Measurements from ENCODE around the gene ANAPC15.

The ANAPC15 gene

DNA sequence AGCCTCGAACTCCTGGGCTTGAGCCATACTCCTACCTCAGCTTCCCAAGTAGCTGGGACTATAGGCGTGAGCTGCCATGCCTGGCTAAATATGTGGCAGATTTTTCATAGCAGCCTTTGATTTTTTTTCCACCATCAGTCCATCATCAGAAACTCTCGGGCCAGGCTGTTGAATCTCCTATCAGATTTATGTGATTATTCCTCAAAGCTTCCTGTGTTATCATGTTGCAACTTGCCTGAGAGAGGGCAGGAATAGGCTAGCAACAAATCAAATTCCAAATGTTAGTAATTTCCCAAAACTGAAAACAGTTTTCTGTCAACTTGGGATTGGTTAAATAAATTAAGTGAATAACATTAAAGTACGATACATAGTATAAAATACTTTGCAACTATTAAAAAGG is 28.4 kb downstream of the ANAPC15 start:
- no peak for DNase-seq

DNA sequence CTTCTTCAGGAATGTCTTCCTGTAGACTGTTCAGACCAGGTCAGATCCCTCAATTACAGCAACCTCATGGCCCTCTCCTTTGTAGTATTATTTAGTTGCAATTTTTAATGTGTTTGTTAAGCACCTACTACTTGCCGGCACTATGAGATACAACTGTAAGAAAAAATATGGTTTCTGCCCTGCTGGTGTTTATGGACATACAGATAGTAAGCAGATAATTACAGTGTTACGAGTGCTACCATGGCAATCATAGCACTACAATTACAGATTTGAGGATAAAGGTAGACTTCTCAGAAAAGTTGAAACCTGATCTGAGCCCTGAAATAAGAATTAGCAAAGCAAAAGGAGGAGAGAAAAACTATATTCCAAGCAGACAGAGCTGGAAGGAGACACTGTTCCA is 29.1 kb downstream of the ANAPC15 start:
- DNase-seq = no peak

DNA sequence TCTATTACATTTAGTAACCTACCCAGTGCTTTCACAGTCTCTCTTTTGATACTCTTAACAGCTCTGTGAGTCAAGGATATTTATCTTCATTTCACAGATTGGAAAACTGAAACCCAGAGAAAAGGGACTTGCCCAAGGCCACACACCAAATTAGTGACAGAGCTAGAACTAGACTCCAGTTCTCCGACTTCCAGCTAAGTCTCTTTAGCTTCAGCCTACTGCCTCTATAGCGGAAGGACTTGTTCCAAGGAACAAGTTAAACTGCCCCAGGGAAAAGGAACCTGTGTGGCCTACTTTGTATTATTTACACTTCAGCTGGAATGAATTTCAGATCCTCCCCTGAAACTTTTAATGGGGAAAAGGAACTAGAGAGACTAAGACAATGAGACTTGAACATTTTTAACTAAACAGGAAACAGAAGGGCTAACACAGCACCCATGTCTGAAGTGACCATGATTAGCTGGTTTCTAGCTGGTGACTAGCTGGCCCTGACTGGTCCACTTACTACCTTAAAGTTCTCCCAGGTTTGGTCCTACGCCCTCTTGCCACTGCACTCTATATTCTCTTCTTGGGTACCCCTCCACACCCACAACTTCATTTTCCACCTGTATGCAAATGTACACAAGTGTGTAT is 30.6 kb downstream of the ANAPC15 start:
- DNase-seq = no peak

DNA sequence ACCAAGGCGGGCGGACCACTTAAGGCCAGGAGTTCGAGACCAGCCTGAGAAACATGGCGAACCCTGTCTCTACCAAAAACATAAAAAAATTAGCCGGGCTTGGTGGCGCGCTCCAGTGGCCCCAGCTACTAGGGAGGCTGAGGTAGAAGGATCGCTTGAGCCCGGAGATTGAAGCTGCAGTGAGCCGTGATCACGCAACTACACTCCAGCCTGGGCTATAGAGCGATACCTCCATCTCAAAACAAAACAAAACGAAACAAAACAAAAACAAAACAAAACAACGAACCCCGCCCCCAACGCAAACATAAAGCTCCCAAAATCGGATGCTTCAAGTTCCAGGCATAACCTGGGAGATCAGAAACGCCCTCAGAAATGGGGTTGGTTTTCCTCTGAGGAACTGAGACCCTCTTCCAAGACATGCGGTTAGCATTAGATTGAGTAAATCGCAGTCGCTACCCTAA is 31.3 kb downstream of the ANAPC15 start:
- DNase-seq = no peak

DNA sequence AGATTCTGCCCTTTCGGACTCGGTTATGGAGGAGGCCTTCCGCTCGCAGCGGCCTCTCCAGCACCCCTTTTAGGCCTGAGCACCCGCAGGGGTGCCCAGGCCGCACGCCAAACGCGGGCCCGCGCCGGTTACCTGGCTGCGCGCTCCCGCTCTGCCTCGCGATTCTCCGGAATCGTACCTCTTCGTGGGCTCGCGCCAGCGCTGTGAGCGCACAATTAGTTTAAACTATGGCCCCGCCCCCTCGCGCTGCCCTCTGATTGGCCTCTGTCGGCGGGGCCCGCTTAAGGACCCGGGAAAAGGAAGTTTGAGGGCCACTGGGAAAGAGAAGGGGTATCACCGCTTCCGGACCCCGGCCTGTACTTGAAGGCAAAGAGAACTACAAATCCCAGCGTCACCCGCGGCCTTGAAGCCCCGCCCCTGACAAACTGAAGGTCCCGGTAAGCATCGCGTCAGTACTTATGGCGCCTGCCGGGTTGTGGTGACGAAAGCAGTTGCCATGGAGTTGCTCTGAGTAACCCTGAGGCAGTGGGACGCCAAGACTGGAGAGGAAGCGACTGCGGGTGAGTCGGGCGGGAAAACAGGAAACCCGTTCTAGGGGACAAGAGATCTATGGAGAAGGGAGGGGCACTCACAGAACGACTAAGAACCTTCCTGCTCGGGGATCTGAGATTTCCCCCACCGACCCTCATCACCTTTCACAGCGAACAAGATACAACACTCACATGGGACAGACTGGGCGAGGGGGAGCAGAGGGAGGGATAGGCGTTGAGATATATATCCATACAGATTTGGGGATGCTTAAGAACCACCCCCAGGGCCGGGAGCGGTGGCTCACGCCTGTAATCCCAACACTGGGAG is 31.9 kb downstream of the ANAPC15 start, which contains the start of the genes LRRC51 and NUMA1:
TSS of gene LRRC51 (plus strand) at position 525 of the 858 bp plus-strand sequence. CDS start 8,234 bp downstream, outside the sequence.
TSS of gene NUMA1 (minus strand) at position 217 of the 858 bp plus-strand sequence. CDS start 44,599 bp downstream, outside the sequence.
- DNase-seq = peak; percentile 99

GRCh38 chr11:72079819-72080325 is 32.6 kb downstream of the ANAPC15 start:
- no peak for DNase-seq

DNA sequence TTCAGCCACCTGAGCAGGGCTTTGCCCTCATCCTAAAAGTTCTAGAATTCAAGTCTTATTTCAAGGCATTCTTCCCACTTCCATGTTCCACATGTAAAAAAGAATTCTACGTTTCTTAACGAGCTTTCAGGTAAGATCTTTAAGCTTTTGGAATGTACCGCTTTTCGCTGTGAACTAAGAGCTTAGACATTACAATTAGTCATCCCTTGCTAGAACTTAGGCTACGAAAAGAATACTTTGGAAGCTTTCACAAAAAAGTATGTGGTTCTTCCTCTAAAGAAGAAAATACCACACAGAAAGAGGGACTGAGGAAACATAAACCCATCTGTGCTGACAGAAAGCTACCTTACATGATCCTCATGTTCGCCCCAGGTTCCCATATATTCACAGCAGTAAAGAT is 34.0 kb downstream of the ANAPC15 start:
- no peak for DNase-seq

DNA sequence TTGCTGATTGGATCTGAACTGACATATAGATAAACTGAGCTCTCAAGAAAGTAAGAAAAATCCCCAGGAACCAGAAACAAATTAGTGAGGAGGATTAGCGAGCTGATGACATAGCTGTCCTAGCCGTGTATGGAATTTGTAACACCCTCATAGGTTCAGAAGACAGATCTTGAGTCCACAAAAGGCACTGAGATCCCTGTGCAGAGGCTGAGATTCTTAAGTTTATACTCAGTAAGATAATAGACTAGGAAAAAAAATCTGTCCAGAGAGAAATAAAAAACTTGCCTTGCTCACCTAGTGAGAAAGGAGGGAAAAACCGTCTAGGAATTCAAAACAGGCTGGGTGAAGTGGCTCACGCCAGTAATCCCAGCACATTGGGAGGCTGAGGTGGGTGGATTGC is 36.7 kb downstream of the ANAPC15 start:
- no peak for DNase-seq

- DNase-seq = no peak
These were observed 37.4 kb downstream of the ANAPC15 start for GRCh38 chr11:72075109-72075508.

GRCh38 chr11:72072348-72072747 is 40.1 kb downstream of the ANAPC15 start:
- no peak for DNase-seq

GRCh38 chr11:72070491-72070890 is 42.0 kb downstream of the ANAPC15 start:
- DNase-seq = no peak

DNA sequence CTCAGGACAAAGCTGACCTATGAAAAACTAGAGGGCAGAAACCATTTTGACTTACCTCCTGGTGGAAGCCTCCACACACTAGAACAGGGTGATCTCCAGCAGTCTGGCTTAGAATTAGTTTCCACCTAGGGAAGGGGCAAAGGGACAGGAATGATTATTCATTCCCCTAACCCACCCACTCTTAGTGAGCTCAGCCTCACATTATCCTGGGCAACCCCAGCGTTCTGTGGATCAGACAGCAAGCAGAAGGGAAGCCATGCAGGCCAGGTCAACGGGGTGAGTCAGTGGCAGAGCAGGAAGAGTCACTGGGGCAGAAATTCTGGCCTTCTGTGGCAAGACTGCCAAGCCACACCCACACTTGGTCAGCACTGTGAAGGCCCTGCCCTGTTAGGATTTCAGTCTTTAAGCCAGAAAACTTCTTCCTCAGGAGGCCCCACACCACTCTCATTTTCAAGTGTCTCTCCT is 42.7 kb downstream of the ANAPC15 start:
- no peak for DNase-seq

DNA sequence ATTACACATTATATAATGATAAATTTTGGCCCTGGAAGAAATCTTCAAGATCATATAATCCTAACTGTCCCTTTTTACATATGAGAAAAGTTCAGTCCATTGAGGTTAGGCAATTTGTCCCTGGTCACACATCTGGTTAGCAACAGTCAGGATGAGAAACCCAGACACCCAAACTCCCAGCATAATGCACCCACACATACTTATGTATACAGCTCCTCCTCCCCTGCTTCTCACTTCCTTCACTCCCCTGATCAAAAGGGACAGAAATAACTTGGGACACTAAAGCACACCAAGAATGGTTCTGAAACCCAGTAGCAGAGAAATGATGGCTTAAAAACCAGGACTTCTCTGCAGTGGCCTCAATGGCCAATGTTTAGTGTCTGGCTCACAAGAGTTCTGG is 43.3 kb downstream of the ANAPC15 start:
- no peak for DNase-seq

DNA sequence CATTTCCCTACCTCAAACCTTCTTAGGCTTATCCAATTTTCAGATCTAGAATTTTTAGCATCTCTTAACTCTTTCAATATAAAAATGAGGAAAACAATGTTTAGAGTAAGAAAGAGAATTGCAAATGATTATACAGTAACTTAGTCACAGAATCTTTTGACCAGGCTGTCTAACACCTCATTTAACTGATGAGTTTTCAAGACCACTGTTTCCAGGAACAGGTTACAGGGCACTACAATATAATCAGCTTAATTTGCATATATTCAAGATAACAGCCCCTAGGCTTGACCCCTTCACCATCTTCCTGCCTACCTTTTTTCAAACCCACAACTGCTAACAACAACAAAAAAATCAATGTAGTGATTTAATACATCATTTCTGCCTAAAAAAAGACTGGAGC is 44.8 kb downstream of the ANAPC15 start:
- no peak for DNase-seq

GRCh38 chr11:72067266-72067665 is 45.2 kb downstream of the ANAPC15 start:
- no peak for DNase-seq

- DNase-seq = no peak
These were observed 45.6 kb downstream of the ANAPC15 start for GRCh38 chr11:72066855-72067254.

GRCh38 chr11:72061739-72062396 is 50.6 kb downstream of the ANAPC15 start:
- DNase-seq = no peak
